GM21576 (cell line): ENCODE measurements around the gene MARK3.

Source experiments
- ATAC-seq: cut with Tn5 transposase; IDR thresholded peaks from one replicate; pipeline ENCODE4 v1.9.1; 2021; ENCODE audit warnings: mild to moderate bottlenecking, moderate library complexity; ENCODE audit not compliant: unreplicated experiment

The MARK3 gene

GRCh38 chr14:103393676-103394626 is 8.7 kb downstream of the MARK3 start:
- no peak for ATAC-seq

- ATAC-seq: no peak
These were observed 10.0 kb downstream of the MARK3 start for GRCh38 chr14:103395244-103395643.

- ATAC-seq: no peak
These were observed 11.2 kb downstream of the MARK3 start for GRCh38 chr14:103396463-103396862.

- no peak for ATAC-seq
These were observed 13.4 kb downstream of the MARK3 start for GRCh38 chr14:103398427-103399195.

GRCh38 chr14:103400537-103400936 is 15.3 kb downstream of the MARK3 start:
- no peak for ATAC-seq

- ATAC-seq: no peak
These were observed 16.3 kb downstream of the MARK3 start for GRCh38 chr14:103401223-103402214.

- ATAC-seq: no peak
These were observed 17.5 kb downstream of the MARK3 start for GRCh38 chr14:103402695-103403094.

GRCh38 chr14:103404032-103404918 is 19.1 kb downstream of the MARK3 start:
- ATAC-seq: no peak

GRCh38 chr14:103404920-103405319 is 19.7 kb downstream of the MARK3 start:
- no peak for ATAC-seq

GRCh38 chr14:103408491-103409155 is 23.4 kb downstream of the MARK3 start:
- no peak for ATAC-seq

GRCh38 chr14:103416916-103417315 is 31.7 kb downstream of the MARK3 start:
- ATAC-seq: no peak

- ATAC-seq: no peak
These were observed 33.2 kb downstream of the MARK3 start for GRCh38 chr14:103418481-103418818.

GRCh38 chr14:103421556-103421955 is 36.3 kb downstream of the MARK3 start:
- no peak for ATAC-seq

- no peak for ATAC-seq
These were observed 37.8 kb downstream of the MARK3 start for GRCh38 chr14:103423050-103423461.

- ATAC-seq: no peak
These were observed 42.5 kb downstream of the MARK3 start for GRCh38 chr14:103427485-103428443.

- ATAC-seq: no peak
These were observed 43.7 kb downstream of the MARK3 start for GRCh38 chr14:103428723-103429556.

- ATAC-seq: no peak
These were observed 45.1 kb downstream of the MARK3 start for GRCh38 chr14:103430358-103430757.
